Activated CD8-positive, alpha-beta memory T cell treated with anti-CD3 and anti-CD28 coated beads for 24 hours (primary cell): ENCODE measurements around the gene TDO2.
"Not testable (repeated sequence)": the region's sequence is repeated elsewhere in the genome, so short reads cannot be mapped to it uniquely, and the experiment has no call there.

Experiments
- DNase-seq: peaks from one replicate; pipeline ENCODE4 v3.0.0-alpha.2; 2020

TDO2 gene

DNA sequence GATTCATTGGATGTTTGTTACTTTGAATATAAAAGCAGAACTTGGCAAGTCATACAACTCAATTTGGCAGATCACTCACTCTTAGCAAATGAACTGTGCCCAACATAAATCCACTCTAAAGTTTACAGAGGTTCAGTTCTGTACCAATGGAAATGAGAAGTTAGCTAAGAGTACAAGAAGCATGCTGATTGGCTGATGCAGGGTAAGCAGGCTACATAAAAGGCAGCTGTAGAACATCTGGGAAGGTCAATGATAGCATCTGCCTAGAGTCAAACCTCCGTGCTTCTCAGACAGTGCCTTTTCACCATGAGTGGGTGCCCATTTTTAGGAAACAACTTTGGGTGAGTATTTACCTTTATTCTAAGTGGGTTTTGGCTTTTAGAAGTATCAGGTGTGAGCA is at the start of gene TDO2:
Gene TDO2 (plus strand): TSS at position 244 of the 400 bp plus-strand sequence. CDS start 63 bp downstream, at position 307.
- DNase-seq = no peak

DNA sequence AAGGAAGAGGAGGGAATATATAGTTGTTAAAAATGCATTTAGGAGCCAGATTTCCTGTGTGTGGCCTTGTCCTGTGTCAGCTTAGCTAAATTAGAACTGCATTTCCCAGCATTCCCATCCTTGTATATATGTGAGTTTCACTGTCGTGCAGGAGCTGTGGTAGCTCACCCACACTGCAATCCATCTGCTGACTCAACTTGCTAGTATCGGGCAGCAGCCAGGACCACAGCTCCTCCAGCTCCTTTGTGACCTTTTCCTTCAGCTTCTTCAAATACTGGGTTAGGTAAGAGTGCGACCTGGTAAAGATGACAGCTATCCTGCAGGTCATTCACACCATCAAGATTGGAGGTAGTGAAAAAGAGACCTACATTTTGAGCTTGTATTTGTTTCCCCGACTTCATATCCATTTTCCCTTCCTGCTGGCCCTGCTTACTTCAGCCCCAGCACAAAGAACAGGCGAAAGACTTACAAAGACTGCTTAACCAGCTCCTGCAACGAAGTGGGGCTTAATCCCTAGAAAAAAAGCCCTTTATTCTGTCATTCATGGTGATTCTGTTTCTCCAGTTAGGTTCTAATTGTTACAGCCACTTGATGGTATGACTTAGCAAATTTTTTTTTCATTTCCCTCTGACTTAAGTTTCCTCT is 48.8 kb upstream of the TDO2 start:
- no peak for DNase-seq

DNA sequence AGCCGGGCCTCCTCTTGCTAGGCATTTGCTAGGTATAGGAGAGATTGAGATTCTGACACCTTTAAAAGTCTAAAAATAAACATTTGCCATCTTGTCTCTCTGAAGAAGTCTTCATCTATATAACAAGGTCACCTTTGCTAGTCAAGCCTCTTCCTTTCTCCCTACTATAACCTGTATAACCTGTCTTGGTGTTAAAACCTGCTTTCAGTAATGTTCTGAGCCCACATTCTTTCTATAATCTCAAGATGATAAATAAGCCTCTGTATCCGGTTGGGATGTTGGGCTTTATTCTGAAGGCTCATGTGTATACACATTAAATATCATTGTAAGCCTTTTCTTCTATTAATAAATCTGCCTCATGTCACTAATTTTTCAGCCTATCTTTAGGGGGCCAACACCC is 47.6 kb upstream of the TDO2 start:
- DNase-seq = no peak

DNA sequence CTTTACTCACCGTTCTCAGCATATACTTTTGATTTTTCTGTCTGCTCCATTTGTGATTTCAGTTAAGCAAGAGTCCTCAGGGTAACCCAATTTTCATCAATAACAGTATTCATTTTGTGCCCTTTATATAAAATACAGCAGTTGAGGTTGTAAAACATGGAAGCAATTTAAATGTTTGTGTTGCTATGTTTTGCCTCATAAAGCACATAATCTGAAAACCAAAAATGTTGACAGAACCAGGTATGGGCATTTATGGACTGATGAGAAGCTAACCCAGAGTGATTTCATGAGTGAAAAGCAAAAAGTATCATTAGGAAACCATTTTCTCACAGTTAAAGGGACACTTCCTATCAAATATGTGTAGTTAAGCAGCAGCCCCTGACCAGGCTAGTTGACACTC is 37.3 kb upstream of the TDO2 start, which contains the start of gene ASIC5:
Gene ASIC5 (minus strand): TSS at position 101 of the 400 bp plus-strand sequence. CDS start 51 bp downstream, at position 50.
- no peak for DNase-seq

DNA sequence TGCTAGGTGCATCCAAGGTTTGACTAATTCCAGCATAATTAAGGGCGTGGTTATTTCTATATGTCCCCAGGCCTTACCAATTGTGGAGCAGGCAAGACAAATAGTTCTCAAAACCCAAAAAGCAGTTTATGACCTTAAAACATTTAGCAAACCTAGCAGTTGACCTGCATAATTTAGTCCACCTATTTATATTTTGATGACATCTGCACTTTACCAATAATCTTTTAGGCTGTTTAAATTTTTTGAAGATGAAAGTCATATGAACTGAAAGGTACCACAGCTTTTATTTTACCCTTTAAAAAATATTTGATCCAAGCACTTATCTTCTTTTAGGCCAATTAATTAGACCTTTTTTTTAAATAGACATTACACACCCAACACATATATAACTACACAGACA is 27.6 kb upstream of the TDO2 start:
- DNase-seq = no peak

DNA sequence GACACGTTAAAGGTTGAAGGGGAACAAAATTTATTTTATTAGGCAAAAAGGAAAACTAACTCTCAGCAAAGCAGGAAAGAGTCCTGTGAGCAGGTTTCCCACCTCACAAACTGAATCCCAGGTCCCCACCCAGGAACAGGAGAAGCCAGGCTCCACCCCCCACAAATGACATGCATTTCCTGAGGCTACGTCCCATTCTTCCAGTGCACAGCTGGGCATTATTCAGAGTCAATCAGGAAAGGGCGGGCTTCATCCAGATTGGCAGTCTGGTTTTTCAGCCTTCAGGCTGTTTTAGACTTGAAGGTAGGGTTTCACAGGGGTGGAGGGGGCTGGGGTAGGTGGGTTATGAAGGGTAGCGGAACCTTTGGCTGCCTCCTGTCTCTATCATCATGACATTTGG is 25.5 kb upstream of the TDO2 start:
- DNase-seq = no peak

DNA sequence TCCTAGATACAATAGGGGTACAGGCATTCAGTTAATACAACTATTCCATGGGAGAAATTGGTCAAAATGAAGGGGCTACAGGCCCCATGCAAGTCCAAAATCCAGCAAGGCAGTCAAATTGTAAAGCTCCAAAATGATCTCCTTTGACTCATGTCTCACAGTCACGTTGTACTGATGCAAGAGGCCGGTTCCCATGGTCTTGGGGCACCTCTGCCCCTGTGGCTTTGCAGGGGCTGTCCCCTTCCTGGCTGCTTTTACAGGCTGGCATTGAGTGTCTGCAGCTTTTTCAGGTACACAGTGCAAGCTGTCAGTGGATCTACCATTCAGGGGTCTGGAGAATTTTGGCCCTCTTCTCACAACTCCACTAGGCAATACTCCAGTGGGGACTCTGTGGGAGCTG is 24.9 kb upstream of the TDO2 start:
- no peak for DNase-seq

DNA sequence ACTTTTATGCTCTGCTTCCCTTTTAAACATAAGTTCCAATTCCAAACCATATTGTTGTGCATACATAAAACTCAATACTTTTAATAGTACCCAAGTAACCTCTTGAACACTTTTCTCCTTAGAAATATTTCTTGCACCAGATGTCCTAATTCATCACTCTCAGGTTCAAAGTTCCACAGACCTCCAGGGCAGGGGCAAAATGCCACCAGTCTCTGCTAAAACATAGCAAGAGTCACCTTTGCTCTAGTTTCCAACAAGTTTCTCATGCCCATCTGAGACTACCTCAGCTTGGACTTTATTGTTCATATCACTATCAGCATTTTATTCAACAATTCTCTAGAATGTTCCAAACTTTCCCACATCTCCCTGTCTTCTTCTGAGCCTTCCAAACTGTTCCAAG is 23.7 kb upstream of the TDO2 start:
- no peak for DNase-seq

DNA sequence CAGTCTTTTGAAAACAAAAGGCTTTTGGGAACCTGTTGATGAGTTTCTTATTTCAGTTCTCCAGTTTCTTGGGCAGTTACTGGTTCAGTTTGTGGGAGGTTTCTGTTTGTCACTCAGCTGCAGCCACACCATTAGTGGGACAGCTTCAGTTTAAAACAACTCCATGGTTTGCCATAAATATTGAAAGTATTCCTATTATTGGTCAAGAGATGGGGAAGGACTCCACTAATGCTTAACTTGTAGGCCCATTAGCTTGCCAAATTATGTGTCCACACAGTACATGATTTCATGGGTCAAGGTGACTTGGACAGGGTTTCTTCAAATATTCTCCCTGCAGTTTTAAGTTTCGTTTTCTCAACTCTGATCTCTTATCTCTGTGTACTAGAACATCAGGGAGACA is 21.9 kb upstream of the TDO2 start:
- DNase-seq = no peak

DNA sequence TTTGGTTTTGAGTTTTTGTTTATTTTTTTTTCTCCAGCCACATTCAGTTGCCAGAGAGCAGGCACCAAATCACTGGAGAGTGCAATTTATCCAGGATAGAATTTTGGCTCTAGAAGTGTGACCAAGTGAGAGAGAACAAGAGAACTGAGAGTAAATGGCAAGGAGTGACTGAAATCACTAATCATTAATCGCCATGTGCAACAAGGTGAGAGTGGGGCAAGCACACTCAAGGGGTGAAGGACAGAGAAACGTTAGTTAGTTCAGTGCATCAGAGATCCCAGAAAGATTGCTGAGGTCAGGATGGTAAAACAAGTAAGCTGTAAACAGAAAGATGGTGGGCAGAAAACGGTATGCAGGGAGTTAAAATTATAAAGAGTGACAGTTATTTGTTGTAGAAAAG is 19.6 kb upstream of the TDO2 start:
- no peak for DNase-seq

DNA sequence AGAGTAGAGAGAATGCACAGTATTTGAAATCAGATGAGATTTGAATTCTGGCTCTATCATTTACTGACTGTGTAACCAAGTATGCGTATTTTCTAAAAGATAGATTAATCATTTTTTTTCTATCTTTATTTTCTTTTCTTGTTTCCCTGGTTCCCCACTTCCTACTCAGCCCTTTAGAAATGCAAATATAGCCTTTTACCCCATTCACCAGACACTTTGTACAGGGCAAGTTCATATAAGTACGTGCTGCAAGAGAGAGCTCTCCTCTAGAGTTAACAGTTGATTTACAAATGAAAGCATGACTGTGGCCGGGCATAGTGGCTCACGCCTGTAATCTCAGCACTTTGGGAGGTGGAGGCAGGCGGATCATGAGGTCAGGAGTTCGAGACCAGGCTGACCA is 17.8 kb upstream of the TDO2 start:
- DNase-seq = no peak

DNA sequence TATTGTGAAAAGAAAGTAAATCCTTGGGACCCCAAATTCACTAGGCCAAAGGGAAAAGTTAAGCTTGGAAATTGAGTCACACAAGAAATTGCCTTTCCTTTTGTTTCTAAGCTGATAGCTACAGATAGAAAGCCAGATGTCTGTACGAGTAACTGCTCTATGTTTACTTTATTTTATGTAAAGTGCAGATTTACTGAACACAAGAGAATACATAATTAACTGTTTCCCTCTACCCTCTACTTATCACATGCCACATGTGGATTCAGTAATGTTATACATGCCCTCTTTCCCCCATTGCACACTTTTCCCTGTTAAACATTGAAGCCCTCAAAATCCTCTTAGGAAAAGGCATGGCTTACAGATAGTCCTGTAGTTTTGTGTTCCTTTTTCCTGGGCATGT is 16.5 kb upstream of the TDO2 start:
- DNase-seq = no peak

DNA sequence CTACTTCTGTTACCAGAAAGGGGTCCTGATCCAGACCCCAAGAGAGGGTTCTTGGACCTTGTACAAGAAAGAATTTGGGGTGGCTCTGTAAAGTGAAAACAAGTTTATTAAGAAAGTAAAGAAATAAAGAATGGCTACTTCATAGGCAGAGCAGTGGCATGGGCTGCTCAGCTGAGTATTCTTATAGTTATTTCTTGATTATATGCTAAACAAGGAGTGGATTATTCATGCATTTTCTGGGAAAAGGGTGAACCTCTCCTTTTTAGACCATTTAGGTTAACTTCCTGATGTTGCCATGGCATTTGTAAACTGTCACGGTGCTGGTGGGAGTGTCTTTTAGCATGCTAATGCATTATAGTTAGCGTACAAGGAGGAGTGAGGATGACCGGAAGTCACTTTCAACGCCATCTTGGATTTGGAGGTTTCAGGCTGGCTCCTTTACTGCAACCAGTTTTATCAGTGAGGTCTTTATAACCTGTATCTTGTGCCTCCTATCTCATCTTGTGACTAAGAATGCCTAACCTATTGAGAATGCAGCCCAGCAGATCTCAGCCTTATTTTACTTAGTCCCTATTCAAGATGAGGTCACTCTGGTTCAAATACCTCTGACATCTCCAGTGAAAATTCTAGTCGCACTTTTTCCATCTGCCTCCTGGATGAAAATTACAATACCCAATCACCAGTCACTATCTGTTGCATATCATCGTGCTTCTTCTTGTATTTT is 15.5 kb upstream of the TDO2 start:
- no peak for DNase-seq

DNA sequence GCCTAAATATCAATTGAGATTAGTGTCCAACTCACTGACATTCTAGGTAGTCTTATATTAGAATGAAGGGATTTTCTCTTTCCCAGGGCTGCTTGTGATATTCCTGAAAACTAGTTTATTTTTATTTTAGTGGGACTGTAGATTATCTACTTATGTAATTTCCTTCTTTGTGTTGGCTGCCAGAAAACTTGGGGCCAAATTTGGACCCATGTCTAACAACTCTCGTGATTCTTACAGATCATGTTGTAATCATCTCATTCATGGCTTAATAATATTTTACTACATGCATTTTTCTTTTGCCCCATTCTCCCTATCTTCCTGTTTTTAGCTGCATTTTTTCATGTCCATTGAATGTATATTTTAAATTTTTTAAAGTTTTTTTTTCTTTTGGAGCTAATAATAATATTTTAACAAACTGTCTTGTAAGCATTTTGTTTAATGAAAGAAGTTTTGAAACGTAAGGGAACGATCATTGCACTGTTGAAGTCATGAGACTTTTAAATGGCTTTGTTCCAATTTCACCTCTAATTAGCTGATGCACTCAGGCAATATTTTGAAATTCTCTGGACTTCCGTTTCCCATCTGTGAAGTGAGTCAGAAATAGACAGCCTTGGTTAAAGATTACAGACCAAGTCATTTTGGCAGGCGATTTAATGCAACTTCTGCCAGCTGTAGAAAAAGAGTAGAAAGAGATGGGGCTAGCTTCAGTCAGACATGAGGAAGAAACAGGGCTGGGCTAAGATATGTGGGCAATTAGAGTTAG is 14.3 kb upstream of the TDO2 start:
- DNase-seq = no peak

DNA sequence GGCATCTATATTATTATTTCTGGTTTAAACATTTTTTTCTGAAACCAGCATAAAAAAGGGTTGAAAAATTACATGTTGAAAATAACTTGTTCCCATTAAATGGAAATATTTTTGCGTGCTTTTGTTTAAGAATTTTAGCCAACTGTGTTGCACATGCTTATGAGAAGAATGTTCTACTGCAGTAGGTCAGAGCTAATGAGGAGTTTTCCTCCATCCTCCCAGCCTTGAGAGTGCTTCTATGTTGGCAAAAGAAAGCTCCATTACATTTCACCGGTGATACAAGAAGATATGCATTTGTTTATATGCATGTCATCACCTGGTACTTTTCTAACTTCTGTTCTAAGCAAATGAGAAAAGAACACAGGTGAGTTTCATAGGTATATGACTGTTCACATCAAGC is 13.6 kb upstream of the TDO2 start:
- DNase-seq = no peak

DNA sequence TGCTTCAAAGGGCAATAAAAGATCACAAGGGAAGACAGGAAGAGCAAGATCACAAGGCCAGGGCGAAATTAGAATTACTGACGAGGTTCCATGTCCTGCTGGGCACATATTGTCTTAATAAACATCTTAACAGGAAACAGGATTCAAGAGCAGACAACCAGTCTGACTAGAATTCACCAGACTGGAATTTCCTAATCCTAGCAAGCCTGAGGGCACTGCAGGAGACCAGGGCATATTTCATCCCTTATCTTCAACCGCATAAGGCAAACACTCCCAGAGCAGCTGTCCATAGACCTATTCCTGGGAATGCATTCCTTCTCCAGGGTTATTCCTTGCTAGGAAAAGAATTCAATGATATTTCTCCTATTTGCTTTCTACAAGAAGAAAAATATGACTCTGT is 12.4 kb upstream of the TDO2 start:
- no peak for DNase-seq

DNA sequence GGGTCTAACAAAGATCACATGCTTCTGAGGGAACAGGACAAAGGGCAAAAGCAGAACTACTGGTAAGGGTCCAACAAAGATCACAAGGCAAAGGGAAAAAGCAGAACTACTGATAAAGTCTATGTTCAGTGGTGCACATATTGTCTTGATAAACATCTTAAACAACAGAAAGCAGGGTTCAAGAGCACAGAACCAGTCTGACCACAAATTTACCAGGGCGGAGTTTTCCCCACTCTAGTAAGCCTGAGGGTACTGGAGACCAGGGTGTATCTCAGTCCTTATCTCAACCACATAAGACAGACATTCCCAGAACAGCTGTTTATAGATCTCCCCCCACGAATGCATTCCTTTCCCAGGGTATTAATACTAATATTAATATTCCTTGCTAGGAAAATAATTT is 5.1 kb upstream of the TDO2 start:
- DNase-seq = not testable (repeated sequence)

DNA sequence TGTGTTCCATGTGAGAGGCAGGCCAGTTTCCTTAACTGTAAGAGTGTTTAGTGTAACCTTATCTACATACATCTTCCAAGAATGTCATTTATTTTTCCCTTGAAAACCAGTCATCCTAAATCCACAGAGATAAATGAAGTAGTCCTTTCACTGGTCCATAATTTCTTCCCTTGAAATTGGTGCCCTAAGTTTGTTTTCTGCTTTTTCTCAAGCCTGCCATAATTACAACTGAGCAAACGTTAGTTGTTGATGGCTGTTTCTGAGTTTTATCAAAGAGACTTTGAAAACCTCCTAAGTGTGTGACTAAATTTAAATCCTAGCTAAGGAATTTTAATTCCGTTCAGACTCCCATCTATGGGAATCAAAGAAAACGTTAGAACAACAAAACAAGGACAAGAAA is 3.6 kb upstream of the TDO2 start:
- DNase-seq = no peak

DNA sequence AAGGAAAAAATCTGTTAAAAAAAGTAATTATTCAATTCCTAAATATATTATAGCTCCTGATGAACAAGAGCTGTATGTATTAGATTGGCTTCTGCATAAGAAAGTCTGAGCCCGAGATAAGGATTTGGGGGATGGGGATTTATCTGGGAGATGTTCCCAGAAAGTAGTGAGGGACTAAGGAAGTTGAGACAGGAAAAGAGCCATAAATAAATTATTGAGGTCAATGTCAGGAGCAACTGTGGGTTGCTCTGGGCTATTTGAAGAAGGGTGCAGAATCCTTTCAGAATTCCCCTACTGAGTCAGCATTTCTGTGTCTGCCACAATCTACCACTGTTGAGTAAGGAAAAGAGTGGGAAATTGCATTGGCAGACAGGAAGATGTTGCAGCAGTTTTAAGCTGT is 3.1 kb upstream of the TDO2 start:
- DNase-seq = no peak

DNA sequence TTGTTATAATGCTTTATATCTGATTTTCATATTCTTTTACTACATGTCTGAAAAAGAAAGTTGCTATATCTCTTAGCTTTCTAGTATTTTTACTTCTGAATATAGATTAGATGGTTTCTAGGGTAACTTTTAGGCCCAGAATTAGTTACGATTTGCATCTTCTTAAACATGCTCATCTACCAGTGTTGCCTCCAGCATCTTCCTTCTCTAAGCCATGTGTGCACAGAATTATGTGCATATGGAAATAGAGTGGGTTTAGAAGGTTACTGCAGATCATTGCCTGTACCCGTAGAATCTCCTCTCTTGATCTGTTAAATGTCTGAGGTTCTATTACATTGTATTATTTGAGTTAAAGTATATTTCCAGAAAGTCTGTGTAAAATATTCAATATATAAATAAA is 2.5 kb upstream of the TDO2 start:
- DNase-seq = no peak

DNA sequence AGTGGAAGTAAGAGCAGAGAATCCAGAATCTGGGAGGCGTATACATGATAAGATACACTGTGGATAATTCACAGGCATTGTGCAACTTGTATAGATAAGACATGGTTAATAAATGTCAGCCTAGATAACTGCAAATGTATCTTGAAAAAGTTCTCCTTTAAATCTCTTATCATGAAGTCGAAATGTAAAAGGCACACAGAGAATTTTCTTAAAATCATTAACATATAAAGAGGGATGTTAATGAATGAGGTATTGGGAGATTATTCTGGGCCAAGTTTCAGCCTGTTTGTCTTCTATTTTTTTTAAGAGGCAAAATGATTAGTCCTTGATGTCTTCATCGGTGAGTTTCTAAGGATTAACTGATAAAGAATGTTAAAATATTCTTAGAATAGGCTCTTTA is 835 bp downstream of the TDO2 start:
- DNase-seq = no peak

DNA sequence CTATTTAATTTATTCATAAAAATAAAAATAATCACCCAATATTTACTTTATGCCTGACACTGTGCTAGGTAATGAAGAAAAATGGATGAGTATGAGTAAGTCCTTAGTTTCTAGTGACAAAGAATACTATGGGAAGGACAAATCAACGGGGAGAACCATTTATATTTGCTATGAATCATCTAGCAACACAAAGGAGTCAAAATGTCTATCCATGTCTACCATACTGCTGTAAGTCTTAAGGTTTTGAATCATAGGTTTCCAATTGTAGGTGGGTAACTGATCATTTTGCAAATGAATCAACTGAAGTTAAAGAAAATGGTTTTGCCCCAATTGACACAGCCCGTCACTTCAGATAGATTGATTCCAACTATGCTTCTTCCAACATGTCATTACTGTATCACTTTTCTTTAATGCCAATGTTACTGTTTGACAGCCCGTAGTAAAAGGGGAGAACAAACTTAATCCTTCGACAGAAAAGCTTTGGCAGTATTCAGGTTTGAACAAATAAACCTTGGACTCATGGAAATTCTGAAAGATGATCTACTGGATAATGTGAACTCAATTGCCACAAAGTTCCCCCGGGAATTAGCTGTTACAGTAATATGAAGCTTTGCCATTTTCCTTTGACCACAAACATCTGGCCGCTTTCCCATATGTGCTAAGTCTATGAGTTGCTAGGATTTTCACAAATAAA is 3.2 kb downstream of the TDO2 start:
- no peak for DNase-seq

DNA sequence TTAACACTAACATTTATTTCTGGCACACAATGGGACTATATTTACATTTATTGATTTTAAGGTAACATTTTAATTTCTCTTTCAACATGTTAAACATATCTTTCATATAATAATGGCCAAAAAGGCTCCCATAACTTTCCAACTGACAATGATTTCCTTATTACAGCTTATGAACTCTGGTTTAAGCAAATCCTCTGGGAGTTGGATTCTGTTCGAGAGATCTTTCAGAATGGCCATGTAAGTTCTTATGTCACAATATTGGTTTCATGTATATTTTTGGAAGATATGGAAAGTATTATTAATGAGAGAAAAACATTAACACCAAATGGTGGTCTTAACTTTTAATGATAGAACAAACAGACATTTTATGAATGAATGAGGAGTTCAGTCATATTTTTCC is 4.1 kb downstream of the TDO2 start:
- DNase-seq = no peak
